Thoracic aorta (tissue), 2 donors: ENCODE data around the gene CSH2. TPM values are rescaled to one million over a fixed set of nuclear protein-coding genes. Genes with fewer than 3 reads are reported as not detected.
"Not testable (repeated sequence)": the region's sequence is repeated elsewhere in the genome, so short reads cannot be mapped to it uniquely, and the experiment has no call there.

Source experiments
- ATAC-seq: fragments of 150-250 bp; one replicate; pipeline ENCODE4 v1.8.0; 2017; ENCODE audit warnings: low read depth; ENCODE audit not compliant: insufficient number of reproducible peaks, low FRiP score
- DNase-seq: peaks from one replicate; pipeline ENCODE4 v3.0.0-alpha.2; 2020; ENCODE audit warnings: low spot score
- H3K27ac ChIP-seq, 2 donors: fragments of 200-600 bp; sonication (generic); 1 replicate in 1 of 2; 2 replicates in 1 of 2; pipeline ENCODE4 v1.5.1; 2016; ENCODE audit warnings: mild to moderate bottlenecking in 2 of 2, moderate library complexity in 2 of 2
- H3K27me3 ChIP-seq: fragments of 200-600 bp; sonication (generic); replicated peaks from 2 replicates; pipeline ENCODE4 v1.6.0; 2016; ENCODE audit warnings: mild to moderate bottlenecking; ENCODE audit not compliant: insufficient read depth
- H3K36me3 ChIP-seq: fragments of 200-600 bp; sonication (generic); one replicate; pipeline ENCODE4 v1.5.1; 2016
- H3K4me1 ChIP-seq, 2 donors: fragments of 200-600 bp; sonication (generic); 1 replicate in 1 of 2; 2 replicates in 1 of 2; pipeline versions ENCODE4 v1.5.1 to v1.6.0; 2016; ENCODE audit warnings: low read depth in 2 of 2, mild to moderate bottlenecking in 1 of 2; ENCODE audit not compliant: control insufficient read depth in 1 of 2
- H3K4me3 ChIP-seq: fragments of 200-600 bp; sonication (generic); 2 replicates; pipeline ENCODE4 v1.5.1; 2016; ENCODE audit warnings: mild to moderate bottlenecking
- H3K9me3 ChIP-seq: fragments of 200-600 bp; sonication (generic); 2 replicates; pipeline ENCODE4 v1.5.1; 2016
- CTCF ChIP-seq: fragments of 200-600 bp; sonication (generic); IDR thresholded peaks from one replicate; pipeline ENCODE4 v1.5.1; 2019; ENCODE audit warnings: antibody characterized with exemption
- total RNA-seq, 2 donors: library from RNA; depleted of rRNA; stranded (reverse); fragments of >200 nt; gene quantifications; one replicate each; pipeline versions ENCODE4 v1.1.0 to v1.2.3, GENCODE V29; 2016

The CSH2 gene
- total RNA-seq, 2 donors from 2014 or later: not detected

- H3K9me3 ChIP-seq, H3K4me3 ChIP-seq, H3K36me3 ChIP-seq, DNase-seq, H3K27me3 ChIP-seq, ATAC-seq, H3K27ac ChIP-seq, H3K4me1 ChIP-seq: not testable (repeated sequence)
These were observed 1.7 kb downstream of the CSH2 start for GRCh38 chr17:63871646-63872365.

DNA sequence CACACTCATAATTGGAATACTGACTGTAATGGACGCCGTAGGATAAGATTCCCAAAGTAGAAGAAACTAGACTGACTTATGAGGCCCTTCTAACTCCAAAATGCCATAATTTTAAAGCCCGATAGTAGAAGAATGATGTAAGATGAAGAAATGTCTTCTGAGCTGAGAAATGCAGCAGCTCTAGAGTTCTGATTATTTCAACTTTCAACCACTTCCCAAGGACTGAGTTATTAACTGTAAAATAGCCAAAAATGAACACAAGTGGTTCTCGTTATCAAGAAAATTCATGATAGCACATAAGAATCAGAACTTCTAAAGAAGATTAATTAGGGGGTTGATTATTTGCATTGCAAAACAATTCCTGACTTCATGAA is 3.2 kb downstream of the CSH2 start:
- H3K4me3 ChIP-seq, ATAC-seq, H3K9me3 ChIP-seq, DNase-seq, H3K27me3 ChIP-seq, H3K27ac ChIP-seq, H3K4me1 ChIP-seq, H3K36me3 ChIP-seq: not testable (repeated sequence)

DNA sequence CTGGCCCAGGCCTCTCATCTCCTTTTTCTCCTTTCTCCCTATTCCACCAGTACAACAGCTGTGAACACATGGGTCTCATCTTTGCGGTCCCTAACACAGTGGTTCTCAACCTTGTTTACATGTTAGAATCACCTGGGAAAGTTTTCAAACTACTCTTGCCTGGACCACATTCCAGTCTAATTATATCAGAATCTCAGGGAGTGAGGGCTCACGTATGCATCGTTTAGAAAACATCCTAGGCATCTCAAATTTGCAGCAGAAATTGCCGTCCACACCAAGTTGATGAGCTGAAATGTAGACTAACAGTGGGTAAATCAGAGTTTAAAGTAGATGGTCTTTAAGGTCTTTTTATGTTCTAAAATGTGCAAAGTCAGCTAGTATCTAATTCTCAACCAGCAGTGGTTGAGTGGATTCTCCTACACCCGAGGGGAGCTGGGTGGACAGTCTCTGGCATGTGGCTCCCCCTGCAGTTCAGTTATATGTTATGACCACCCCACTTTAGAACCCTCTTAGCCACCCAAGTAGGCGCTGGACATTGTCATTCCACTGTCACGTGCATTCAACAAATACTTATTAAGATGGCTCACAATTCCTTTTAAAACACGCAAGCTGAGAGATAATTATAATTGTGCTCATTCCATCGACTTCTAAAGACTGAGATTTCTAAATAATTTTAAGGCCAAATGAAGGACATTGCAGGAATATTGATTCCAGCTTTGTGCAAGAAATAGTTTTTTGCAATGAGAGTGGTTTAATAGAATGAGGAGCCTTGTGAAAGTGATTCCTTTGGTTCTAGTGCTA is 3.8 kb downstream of the CSH2 start:
- H3K36me3 ChIP-seq, H3K27ac ChIP-seq, ATAC-seq, H3K27me3 ChIP-seq, DNase-seq, H3K4me3 ChIP-seq, H3K4me1 ChIP-seq, H3K9me3 ChIP-seq: not testable (repeated sequence)

- not testable (repeated sequence) for DNase-seq, H3K4me3 ChIP-seq, ATAC-seq
These were observed 6.9 kb downstream of the CSH2 start for GRCh38 chr17:63866625-63867024.

GRCh38 chr17:63859257-63859656 is 14.2 kb downstream of the CSH2 start:
- Histone ChIP-seq H3K9me3 (no peaks in the 10 kb centered on the region), H3K4me3 (no peak overlapping the region), H3K4me1 (no peaks in the 10 kb centered on the region), H3K36me3 (no peaks in the 10 kb centered on the region), H3K27ac (no peak overlapping the region), H3K27me3 (no peaks in the 10 kb centered on the region)
- TF ChIP-seq CTCF: no peak
- ATAC-seq: no peak
- DNase-seq: no peak

More at GRCh38 chr17:63866625-63867024, 6.9 kb downstream of the CSH2 start:
- H3K27me3 ChIP-seq, H3K36me3 ChIP-seq, H3K4me1 ChIP-seq, H3K9me3 ChIP-seq, H3K27ac ChIP-seq: not testable (repeated sequence)

GRCh38 chr17:63856425-63856824 is 17.1 kb downstream of the CSH2 start:
- not testable (repeated sequence) for DNase-seq, H3K9me3 ChIP-seq, H3K36me3 ChIP-seq, H3K4me1 ChIP-seq, H3K27ac ChIP-seq, H3K4me3 ChIP-seq, ATAC-seq, H3K27me3 ChIP-seq

- DNase-seq: no peak
- Histone ChIP-seq H3K4me1 (no peaks in the 10 kb centered on the region), H3K36me3 (no peaks in the 10 kb centered on the region), H3K9me3 (no peaks in the 10 kb centered on the region), H3K27ac (no peak overlapping the region), H3K27me3 (no peaks in the 10 kb centered on the region), H3K4me3 (no peak overlapping the region)
- TF ChIP-seq CTCF: no peak
- no peak for ATAC-seq
These were observed 18.3 kb downstream of the CSH2 start for GRCh38 chr17:63855185-63855584.
